Liver (tissue), 3 donors: ENCODE results near the gene SCN10A.

Experiments used
- EGR1 ChIP-seq, 2 donors: IDR thresholded peaks; 2 replicates each; pipeline ENCODE4 v1.6.1; 2016 to 2018; ENCODE audit warnings: antibody characterized with exemption in 2 of 2, low read depth in 2 of 2
- FOXA1 ChIP-seq: IDR thresholded peaks from 2 replicates; pipeline ENCODE4 v1.6.1; 2016; ENCODE audit warnings: antibody characterized with exemption
- GABPA ChIP-seq, 2 donors: IDR thresholded peaks in 1 of 2; conservative IDR thresholded peaks in 1 of 2; 2 replicates each; pipeline ENCODE4 v1.6.1; 2016; ENCODE audit warnings: antibody characterized with exemption in 2 of 2, mild to moderate bottlenecking in 1 of 2, moderate library complexity in 1 of 2
- HNF4A ChIP-seq, 2 donors: conservative IDR thresholded peaks; 2 replicates each; pipeline ENCODE4 v1.6.1; 2016; ENCODE audit warnings: antibody characterized with exemption in 2 of 2, mild to moderate bottlenecking in 2 of 2
- JUND ChIP-seq, 2 donors: IDR thresholded peaks; 2 replicates each; pipeline ENCODE4 v1.6.1; 2016; ENCODE audit warnings: antibody characterized with exemption in 2 of 2
- NR2F2 ChIP-seq: IDR thresholded peaks from 2 replicates; pipeline ENCODE4 v1.6.1; 2016; ENCODE audit warnings: antibody characterized with exemption
- RAD21 ChIP-seq, 2 donors: IDR thresholded peaks; 2 replicates each; pipeline ENCODE4 v1.6.1; 2016; ENCODE audit warnings: antibody characterized with exemption in 2 of 2, mild to moderate bottlenecking in 2 of 2
- RXRA ChIP-seq, 2 donors: IDR thresholded peaks; 2 replicates each; pipeline ENCODE4 v1.6.1; 2017 to 2018; ENCODE audit warnings: antibody characterized with exemption in 2 of 2, mild to moderate bottlenecking in 1 of 2
- TAF1 ChIP-seq: conservative IDR thresholded peaks from 2 replicates; pipeline ENCODE4 v1.6.1; 2016; ENCODE audit warnings: antibody characterized with exemption, mild to moderate bottlenecking
- YY1 ChIP-seq: IDR thresholded peaks from 2 replicates; pipeline ENCODE4 v1.6.1; 2016; ENCODE audit warnings: antibody characterized with exemption, mild to moderate bottlenecking
- TF ChIP-seq, protein P1 (sequence below): IDR thresholded peaks from 2 replicates; pipeline ENCODE4 v1.6.1; 2016; ENCODE audit warnings: antibody characterized with exemption
- TF ChIP-seq, protein P2 (sequence below): IDR thresholded peaks from 2 replicates; pipeline ENCODE4 v1.6.1; 2016; ENCODE audit warnings: antibody characterized with exemption
- TF ChIP-seq, protein P3 (sequence below): fragments of 150-350 bp; IDR thresholded peaks from 2 replicates; pipeline ENCODE4 v1.5.1; 2017; ENCODE audit warnings: improper control_type of control experiment, low read depth, low read length; ENCODE audit not compliant: missing input control
- TF ChIP-seq, protein P4 (sequence below): IDR thresholded peaks from 2 replicates; pipeline ENCODE4 v1.6.1; 2016; ENCODE audit warnings: antibody characterized with exemption, mild to moderate bottlenecking
- donor health status: healthy.
- donor health status: healthy.

DNA sequence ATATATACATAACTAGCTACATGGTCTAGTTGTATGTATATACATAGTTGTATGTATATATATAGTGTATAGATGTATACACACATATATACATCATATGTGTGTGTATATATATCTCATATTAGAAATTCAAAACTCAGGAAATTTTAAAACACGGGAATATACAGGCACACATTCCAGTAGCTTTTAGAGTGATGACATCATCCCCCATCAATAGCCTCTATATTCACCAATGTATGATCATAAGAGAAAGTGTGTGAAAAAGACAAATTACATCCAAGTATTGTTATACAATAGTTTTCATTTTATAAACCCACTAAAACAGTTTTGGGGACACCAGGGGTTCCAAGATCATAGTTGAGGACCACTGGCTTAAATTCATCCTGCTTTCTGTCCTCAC, 23.0 kb downstream of the SCN10A start:
- TF ChIP-seq, protein P1, sequence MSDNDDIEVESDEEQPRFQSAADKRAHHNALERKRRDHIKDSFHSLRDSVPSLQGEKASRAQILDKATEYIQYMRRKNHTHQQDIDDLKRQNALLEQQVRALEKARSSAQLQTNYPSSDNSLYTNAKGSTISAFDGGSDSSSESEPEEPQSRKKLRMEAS, result no peak
- TF ChIP-seq, protein P2, sequence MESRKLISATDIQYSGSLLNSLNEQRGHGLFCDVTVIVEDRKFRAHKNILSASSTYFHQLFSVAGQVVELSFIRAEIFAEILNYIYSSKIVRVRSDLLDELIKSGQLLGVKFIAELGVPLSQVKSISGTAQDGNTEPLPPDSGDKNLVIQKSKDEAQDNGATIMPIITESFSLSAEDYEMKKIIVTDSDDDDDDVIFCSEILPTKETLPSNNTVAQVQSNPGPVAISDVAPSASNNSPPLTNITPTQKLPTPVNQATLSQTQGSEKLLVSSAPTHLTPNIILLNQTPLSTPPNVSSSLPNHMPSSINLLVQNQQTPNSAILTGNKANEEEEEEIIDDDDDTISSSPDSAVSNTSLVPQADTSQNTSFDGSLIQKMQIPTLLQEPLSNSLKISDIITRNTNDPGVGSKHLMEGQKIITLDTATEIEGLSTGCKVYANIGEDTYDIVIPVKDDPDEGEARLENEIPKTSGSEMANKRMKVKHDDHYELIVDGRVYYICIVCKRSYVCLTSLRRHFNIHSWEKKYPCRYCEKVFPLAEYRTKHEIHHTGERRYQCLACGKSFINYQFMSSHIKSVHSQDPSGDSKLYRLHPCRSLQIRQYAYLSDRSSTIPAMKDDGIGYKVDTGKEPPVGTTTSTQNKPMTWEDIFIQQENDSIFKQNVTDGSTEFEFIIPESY, result no peak
- TF ChIP-seq, protein P3, sequence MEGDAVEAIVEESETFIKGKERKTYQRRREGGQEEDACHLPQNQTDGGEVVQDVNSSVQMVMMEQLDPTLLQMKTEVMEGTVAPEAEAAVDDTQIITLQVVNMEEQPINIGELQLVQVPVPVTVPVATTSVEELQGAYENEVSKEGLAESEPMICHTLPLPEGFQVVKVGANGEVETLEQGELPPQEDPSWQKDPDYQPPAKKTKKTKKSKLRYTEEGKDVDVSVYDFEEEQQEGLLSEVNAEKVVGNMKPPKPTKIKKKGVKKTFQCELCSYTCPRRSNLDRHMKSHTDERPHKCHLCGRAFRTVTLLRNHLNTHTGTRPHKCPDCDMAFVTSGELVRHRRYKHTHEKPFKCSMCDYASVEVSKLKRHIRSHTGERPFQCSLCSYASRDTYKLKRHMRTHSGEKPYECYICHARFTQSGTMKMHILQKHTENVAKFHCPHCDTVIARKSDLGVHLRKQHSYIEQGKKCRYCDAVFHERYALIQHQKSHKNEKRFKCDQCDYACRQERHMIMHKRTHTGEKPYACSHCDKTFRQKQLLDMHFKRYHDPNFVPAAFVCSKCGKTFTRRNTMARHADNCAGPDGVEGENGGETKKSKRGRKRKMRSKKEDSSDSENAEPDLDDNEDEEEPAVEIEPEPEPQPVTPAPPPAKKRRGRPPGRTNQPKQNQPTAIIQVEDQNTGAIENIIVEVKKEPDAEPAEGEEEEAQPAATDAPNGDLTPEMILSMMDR, result no peak
- no peak for TF ChIP-seq RAD21 (IDR thresholded peaks at IDR 0.05)
- no peak for TF ChIP-seq GABPA (IDR thresholded peaks at IDR 0.05 in 1 of 2, conservative IDR thresholded peaks at IDR 0.05 in 1 of 2)
- TF ChIP-seq NR2F2, result no peak
- TF ChIP-seq, protein P4, sequence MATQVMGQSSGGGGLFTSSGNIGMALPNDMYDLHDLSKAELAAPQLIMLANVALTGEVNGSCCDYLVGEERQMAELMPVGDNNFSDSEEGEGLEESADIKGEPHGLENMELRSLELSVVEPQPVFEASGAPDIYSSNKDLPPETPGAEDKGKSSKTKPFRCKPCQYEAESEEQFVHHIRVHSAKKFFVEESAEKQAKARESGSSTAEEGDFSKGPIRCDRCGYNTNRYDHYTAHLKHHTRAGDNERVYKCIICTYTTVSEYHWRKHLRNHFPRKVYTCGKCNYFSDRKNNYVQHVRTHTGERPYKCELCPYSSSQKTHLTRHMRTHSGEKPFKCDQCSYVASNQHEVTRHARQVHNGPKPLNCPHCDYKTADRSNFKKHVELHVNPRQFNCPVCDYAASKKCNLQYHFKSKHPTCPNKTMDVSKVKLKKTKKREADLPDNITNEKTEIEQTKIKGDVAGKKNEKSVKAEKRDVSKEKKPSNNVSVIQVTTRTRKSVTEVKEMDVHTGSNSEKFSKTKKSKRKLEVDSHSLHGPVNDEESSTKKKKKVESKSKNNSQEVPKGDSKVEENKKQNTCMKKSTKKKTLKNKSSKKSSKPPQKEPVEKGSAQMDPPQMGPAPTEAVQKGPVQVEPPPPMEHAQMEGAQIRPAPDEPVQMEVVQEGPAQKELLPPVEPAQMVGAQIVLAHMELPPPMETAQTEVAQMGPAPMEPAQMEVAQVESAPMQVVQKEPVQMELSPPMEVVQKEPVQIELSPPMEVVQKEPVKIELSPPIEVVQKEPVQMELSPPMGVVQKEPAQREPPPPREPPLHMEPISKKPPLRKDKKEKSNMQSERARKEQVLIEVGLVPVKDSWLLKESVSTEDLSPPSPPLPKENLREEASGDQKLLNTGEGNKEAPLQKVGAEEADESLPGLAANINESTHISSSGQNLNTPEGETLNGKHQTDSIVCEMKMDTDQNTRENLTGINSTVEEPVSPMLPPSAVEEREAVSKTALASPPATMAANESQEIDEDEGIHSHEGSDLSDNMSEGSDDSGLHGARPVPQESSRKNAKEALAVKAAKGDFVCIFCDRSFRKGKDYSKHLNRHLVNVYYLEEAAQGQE, result no peak
- no peak for TF ChIP-seq TAF1
- no peak for TF ChIP-seq YY1
- TF ChIP-seq EGR1 (IDR thresholded peaks at IDR 0.05; ENCODE audit: low read depth in 2 of 2), result no peak
- no peak for TF ChIP-seq JUND (IDR thresholded peaks at IDR 0.05)
- TF ChIP-seq FOXA1, result no peak
- no peak for TF ChIP-seq HNF4A (conservative IDR thresholded peaks at IDR 0.05)
- TF ChIP-seq RXRA (IDR thresholded peaks at IDR 0.05), result no peak
